ENCODE results near the gene ABCG5. TPM values are rescaled to one million over a fixed set of nuclear protein-coding genes. Genes with fewer than 3 reads are reported as not detected.
A peak's percentile ranks its signal among the peaks of the same experiment; 100 is the strongest.

ABCG5 gene
- total and polyA plus RNA-seq, 4 donors: 8.8 TPM; not detected in 3

DNA sequence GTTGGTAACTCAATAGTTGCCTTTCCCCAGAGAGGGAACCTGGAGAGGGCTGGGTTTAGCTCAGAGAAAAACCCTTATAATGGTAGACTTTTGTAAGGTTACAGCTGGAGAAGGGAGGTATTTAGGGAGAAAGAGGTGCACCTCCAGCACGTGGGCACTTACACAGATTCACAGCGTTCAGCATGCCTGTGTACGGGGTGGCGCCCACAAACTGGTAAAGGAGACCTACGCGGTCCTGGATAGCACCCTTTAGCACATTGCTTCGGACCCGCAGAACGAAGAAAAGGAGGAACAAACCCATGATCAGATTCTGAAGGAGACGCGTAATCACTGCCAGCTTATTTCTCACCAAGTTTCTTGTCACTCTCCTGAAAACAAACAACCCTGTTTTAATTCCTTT lies 14.9 kb downstream of the ABCG5 start:
- H3K4me3 ChIP-seq (ENCODE audit: low read length in 2 of 2): no peak overlapping the region
- intact Hi-C loops (cut with DNase I): no loop called here
- H3K27me3 ChIP-seq (ENCODE audit: control insufficient read depth in 1 of 2, insufficient read depth in 2 of 2, low read length in 1 of 2): peaks cover 0 to 2% of the 10 kb centered on the region in 2 donors
- no peaks in the 10 kb centered on the region for H3K4me1 ChIP-seq (ENCODE audit: control insufficient read depth in 1 of 2, insufficient read depth in 2 of 2, low read length in 2 of 2)
- no peak overlapping the region for H3K27ac ChIP-seq (ENCODE audit: low read depth in 1 of 2, low read length in 2 of 2)
- no peaks in the 10 kb centered on the region for H3K36me3 ChIP-seq (ENCODE audit: control insufficient read depth in 1 of 2, insufficient read depth in 2 of 2, low read length in 1 of 2)
- H3K9me3 ChIP-seq (ENCODE audit: control insufficient read depth, low read length): no peaks in the 10 kb centered on the region
- no peak for DNase-seq
- ATAC-seq (ENCODE audit: low FRiP score): no peak
- WGBS, 2 donors: 86 to 89% methylated on average over 11 of the region's 11 CpGs

- 76 to 79% methylated on average over 7 of the region's 7 CpGs for WGBS, 2 donors
- no peak for ATAC-seq (ENCODE audit: low FRiP score)
- intact Hi-C loops (cut with DNase I): no loop called here
- Histone ChIP-seq H3K4me3 (ENCODE audit: low read length in 2 of 2) (no peak overlapping the region), H3K36me3 (ENCODE audit: control insufficient read depth in 1 of 2, insufficient read depth in 2 of 2, low read length in 1 of 2) (no peaks in the 10 kb centered on the region), H3K27me3 (ENCODE audit: control insufficient read depth in 1 of 2, insufficient read depth in 2 of 2, low read length in 1 of 2) (peaks cover 0 to 2% of the 10 kb centered on the region in 2 donors), H3K9me3 (ENCODE audit: control insufficient read depth, low read length) (no peaks in the 10 kb centered on the region), H3K4me1 (ENCODE audit: control insufficient read depth in 1 of 2, insufficient read depth in 2 of 2, low read length in 2 of 2) (no peaks in the 10 kb centered on the region), H3K27ac (ENCODE audit: low read depth in 1 of 2, low read length in 2 of 2) (no peak overlapping the region)
- no peak for DNase-seq
Measured at GRCh38 chr2:43822839-43823238, 15.8 kb downstream of the ABCG5 start.

DNA sequence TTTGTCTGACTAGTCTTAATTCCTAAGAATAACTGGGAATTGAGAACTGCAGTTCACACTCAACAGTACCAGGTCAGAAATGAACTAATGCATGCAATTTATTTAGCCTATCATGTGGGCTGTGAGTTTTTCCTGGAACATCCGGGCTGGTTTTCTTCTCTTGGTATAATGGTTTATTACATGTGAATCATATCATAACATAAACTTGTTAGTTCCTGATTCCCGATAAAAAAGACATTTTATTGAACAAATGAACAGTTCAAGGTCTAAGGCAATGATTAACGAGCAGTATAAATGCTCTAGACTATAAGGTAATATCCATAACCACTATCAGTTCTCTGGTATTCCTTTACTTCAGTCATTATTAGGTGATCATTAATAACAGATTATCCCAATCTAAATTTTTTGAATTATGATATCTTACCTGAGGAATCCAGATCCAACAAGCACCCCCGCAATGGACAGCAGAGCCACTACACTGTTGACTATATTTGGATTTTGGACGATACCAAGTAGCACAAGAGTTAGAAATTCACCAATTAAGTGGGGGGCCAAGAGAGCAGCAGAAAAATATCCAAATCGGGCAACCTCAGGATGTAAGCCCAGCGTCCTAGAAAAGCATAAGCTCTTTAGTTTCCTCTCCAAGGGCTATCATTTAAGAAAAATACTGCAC lies 19.0 kb downstream of the ABCG5 start:
- DNase-seq (no peak), ATAC-seq (ENCODE audit: low FRiP score) (no peak)
- no peaks in the 10 kb centered on the region for H3K4me1 ChIP-seq (ENCODE audit: control insufficient read depth in 1 of 2, insufficient read depth in 2 of 2, low read length in 2 of 2)
- H3K27me3 ChIP-seq (ENCODE audit: control insufficient read depth in 1 of 2, insufficient read depth in 2 of 2, low read length in 1 of 2): peaks cover 0 to 2% of the 10 kb centered on the region in 2 donors
- no peaks in the 10 kb centered on the region for H3K36me3 ChIP-seq (ENCODE audit: control insufficient read depth in 1 of 2, insufficient read depth in 2 of 2, low read length in 1 of 2)
- intact Hi-C loops (cut with DNase I): no loop called here
- 78 to 79% methylated on average over 7 of the region's 7 CpGs for WGBS, 2 donors
- no peak overlapping the region for H3K27ac ChIP-seq (ENCODE audit: low read depth in 1 of 2, low read length in 2 of 2)
- H3K4me3 ChIP-seq (ENCODE audit: low read length in 2 of 2): no peak overlapping the region
- H3K9me3 ChIP-seq (ENCODE audit: control insufficient read depth, low read length): no peaks in the 10 kb centered on the region

DNA sequence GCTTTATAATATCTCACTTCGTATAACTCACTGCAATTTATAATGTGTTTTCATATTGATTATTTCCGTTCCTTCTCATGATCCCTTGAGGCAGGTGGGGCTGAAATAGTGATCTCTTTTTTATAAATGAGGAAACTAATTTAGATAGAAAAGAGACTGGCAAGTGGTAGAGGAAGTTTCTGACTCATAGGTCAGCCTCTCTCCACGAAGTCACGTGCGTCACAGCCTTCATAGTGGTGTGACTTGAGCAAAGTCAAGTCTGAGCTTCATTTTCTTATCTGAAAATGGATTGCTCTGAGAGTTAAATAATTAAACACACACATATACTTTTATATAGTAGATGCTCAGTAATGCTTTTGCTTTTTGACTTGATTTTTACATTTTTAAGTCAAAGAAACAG lies 19.9 kb downstream of the ABCG5 start:
- WGBS, 2 donors: 64 to 71% methylated on average over 5 of the region's 5 CpGs
- DNase-seq (peak in 1 of 2 donors; percentile 77), ATAC-seq (ENCODE audit: low FRiP score) (no peak)
- no peaks in the 10 kb centered on the region for H3K9me3 ChIP-seq (ENCODE audit: control insufficient read depth, low read length)
- H3K27me3 ChIP-seq (ENCODE audit: control insufficient read depth in 1 of 2, insufficient read depth in 2 of 2, low read length in 1 of 2): peaks cover 0 to 2% of the 10 kb centered on the region in 2 donors
- no peaks in the 10 kb centered on the region for H3K36me3 ChIP-seq (ENCODE audit: control insufficient read depth in 1 of 2, insufficient read depth in 2 of 2, low read length in 1 of 2)
- no peaks in the 10 kb centered on the region for H3K4me1 ChIP-seq (ENCODE audit: control insufficient read depth in 1 of 2, insufficient read depth in 2 of 2, low read length in 2 of 2)
- H3K4me3 ChIP-seq (ENCODE audit: low read length in 2 of 2): no peak overlapping the region
- intact Hi-C loops (cut with DNase I): no loop called here
- H3K27ac ChIP-seq (ENCODE audit: low read depth in 1 of 2, low read length in 2 of 2): no peak overlapping the region

DNA sequence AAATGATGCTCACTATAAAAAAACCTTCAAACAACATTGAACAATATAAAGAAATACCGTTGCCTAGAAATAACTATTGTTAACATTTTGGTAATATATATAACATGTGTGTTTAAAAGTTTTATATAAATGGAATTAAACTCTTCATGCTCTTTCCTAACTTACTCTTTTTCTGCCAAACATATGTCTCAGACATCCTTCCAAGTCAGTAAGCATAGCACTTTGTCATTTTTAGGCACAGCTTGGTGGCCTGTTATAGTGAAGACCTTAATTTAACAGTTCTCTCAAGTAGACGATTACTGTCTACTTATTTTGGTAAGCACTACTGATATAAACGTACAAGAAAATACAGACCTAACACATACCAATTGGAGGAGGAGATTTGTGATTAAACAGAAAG lies 23.9 kb downstream of the ABCG5 start:
- Histone ChIP-seq H3K9me3 (ENCODE audit: control insufficient read depth, low read length) (no peaks in the 10 kb centered on the region), H3K27ac (ENCODE audit: low read depth in 1 of 2, low read length in 2 of 2) (no peak overlapping the region), H3K36me3 (ENCODE audit: control insufficient read depth in 1 of 2, insufficient read depth in 2 of 2, low read length in 1 of 2) (no peaks in the 10 kb centered on the region), H3K4me1 (ENCODE audit: control insufficient read depth in 1 of 2, insufficient read depth in 2 of 2, low read length in 2 of 2) (no peaks in the 10 kb centered on the region), H3K27me3 (ENCODE audit: control insufficient read depth in 1 of 2, insufficient read depth in 2 of 2, low read length in 1 of 2) (no peaks in the 10 kb centered on the region), H3K4me3 (ENCODE audit: low read length in 2 of 2) (no peak overlapping the region)
- ATAC-seq (ENCODE audit: low FRiP score): no peak
- no peak for DNase-seq
- 69 to 75% methylated on average over 3 of the region's 3 CpGs for WGBS, 2 donors
- intact Hi-C loops (cut with DNase I): no loop called here

GRCh38 chr2:43812947-43813346 lies 25.7 kb downstream of the ABCG5 start:
- DNase-seq (no peak), ATAC-seq (ENCODE audit: low FRiP score) (no peak)
- H3K9me3 ChIP-seq (ENCODE audit: control insufficient read depth, low read length): no peaks in the 10 kb centered on the region
- 6 to 10% methylated on average over 2 of the region's 2 CpGs for WGBS, 2 donors
- H3K36me3 ChIP-seq (ENCODE audit: control insufficient read depth in 1 of 2, insufficient read depth in 2 of 2, low read length in 1 of 2): peaks cover 2 to 7% of the 10 kb centered on the region in 2 donors
- no peak overlapping the region for H3K27ac ChIP-seq (ENCODE audit: low read depth in 1 of 2, low read length in 2 of 2)
- no peaks in the 10 kb centered on the region for H3K27me3 ChIP-seq (ENCODE audit: control insufficient read depth in 1 of 2, insufficient read depth in 2 of 2, low read length in 1 of 2)
- no peak overlapping the region for H3K4me3 ChIP-seq (ENCODE audit: low read length in 2 of 2)
- H3K4me1 ChIP-seq (ENCODE audit: control insufficient read depth in 1 of 2, insufficient read depth in 2 of 2, low read length in 2 of 2): no peaks in the 10 kb centered on the region
- intact Hi-C loops (cut with DNase I): no loop called here

GRCh38 chr2:43812006-43812405 lies 26.6 kb downstream of the ABCG5 start:
- intact Hi-C loops (cut with DNase I): no loop called here
- Histone ChIP-seq H3K27me3 (ENCODE audit: control insufficient read depth in 1 of 2, insufficient read depth in 2 of 2, low read length in 1 of 2) (no peaks in the 10 kb centered on the region), H3K9me3 (ENCODE audit: control insufficient read depth, low read length) (no peaks in the 10 kb centered on the region), H3K27ac (ENCODE audit: low read depth in 1 of 2, low read length in 2 of 2) (no peak overlapping the region), H3K4me1 (ENCODE audit: control insufficient read depth in 1 of 2, insufficient read depth in 2 of 2, low read length in 2 of 2) (no peaks in the 10 kb centered on the region), H3K4me3 (ENCODE audit: low read length in 2 of 2) (no peak overlapping the region), H3K36me3 (ENCODE audit: control insufficient read depth in 1 of 2, insufficient read depth in 2 of 2, low read length in 1 of 2) (peaks cover 2 to 7% of the 10 kb centered on the region in 2 donors)
- DNase-seq: no peak
- WGBS, 2 donors: 79 to 81% methylated on average over 2 of the region's 2 CpGs
- ATAC-seq (ENCODE audit: low FRiP score): no peak

DNA sequence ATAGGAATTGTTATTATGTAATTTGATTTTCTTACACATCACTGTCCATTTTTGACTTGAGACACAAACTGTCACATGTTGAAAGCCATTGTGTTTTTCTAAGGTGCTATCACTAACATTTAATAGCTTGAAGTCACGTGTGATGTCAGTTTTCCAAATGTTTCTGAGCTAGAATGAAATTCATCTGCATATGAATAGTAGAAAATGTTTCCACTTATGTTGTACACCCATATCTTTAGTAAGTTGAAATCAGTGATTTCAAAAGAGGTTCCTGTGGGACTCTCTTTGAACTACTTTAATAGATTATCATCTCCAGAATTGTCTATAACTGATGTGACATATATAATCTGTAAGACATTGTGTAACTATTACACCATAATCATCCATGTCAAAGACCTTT lies 27.8 kb downstream of the ABCG5 start:
- no peak overlapping the region for H3K27ac ChIP-seq (ENCODE audit: low read depth in 1 of 2, low read length in 2 of 2)
- WGBS, 2 donors: 38 to 40% methylated on average over 1 of the region's 1 CpG
- H3K27me3 ChIP-seq (ENCODE audit: control insufficient read depth in 1 of 2, insufficient read depth in 2 of 2, low read length in 1 of 2): no peaks in the 10 kb centered on the region
- intact Hi-C loops (cut with DNase I): no loop called here
- H3K4me3 ChIP-seq (ENCODE audit: low read length in 2 of 2): no peak overlapping the region
- DNase-seq (no peak), ATAC-seq (ENCODE audit: low FRiP score) (no peak)
- H3K4me1 ChIP-seq (ENCODE audit: control insufficient read depth in 1 of 2, insufficient read depth in 2 of 2, low read length in 2 of 2): no peaks in the 10 kb centered on the region
- no peaks in the 10 kb centered on the region for H3K9me3 ChIP-seq (ENCODE audit: control insufficient read depth, low read length)
- H3K36me3 ChIP-seq (ENCODE audit: control insufficient read depth in 1 of 2, insufficient read depth in 2 of 2, low read length in 1 of 2): peaks cover 2 to 7% of the 10 kb centered on the region in 2 donors

DNA sequence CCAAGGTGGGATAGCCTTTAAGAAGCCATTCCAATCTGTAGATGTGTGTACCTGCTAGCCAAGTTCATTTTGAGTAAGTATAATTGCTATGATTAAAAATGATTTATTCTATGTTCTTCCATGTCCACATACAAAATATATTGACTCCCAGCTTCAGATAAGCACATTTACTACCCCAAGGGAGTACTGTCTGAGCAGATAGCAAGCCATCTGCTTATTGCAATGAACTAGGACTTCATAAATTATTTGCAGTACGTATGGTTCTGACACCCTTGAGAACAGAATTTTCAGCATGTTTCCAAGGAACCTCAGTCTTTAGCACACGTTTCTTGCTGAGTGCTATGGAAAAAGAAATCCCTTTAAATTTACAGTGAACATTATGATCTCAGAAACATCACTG lies 28.2 kb downstream of the ABCG5 start:
- no peak for ATAC-seq (ENCODE audit: low FRiP score)
- Histone ChIP-seq H3K27ac (ENCODE audit: low read depth in 1 of 2, low read length in 2 of 2) (no peak overlapping the region), H3K9me3 (ENCODE audit: control insufficient read depth, low read length) (no peaks in the 10 kb centered on the region), H3K4me3 (ENCODE audit: low read length in 2 of 2) (no peak overlapping the region), H3K4me1 (ENCODE audit: control insufficient read depth in 1 of 2, insufficient read depth in 2 of 2, low read length in 2 of 2) (no peaks in the 10 kb centered on the region), H3K36me3 (ENCODE audit: control insufficient read depth in 1 of 2, insufficient read depth in 2 of 2, low read length in 1 of 2) (peaks cover 2 to 7% of the 10 kb centered on the region in 2 donors), H3K27me3 (ENCODE audit: control insufficient read depth in 1 of 2, insufficient read depth in 2 of 2, low read length in 1 of 2) (no peaks in the 10 kb centered on the region)
- 34 to 35% methylated on average over 2 of the region's 2 CpGs for WGBS, 2 donors
- no peak for DNase-seq
- intact Hi-C loops (cut with DNase I): no loop called here
